Measurements from ENCODE around the gene AFDN. TPM values are rescaled to one million over a fixed set of nuclear protein-coding genes. Genes with fewer than 3 reads are reported as not detected.

AFDN gene
- total RNA-seq, 1 experiment from 2014 or later = 108 TPM

DNA sequence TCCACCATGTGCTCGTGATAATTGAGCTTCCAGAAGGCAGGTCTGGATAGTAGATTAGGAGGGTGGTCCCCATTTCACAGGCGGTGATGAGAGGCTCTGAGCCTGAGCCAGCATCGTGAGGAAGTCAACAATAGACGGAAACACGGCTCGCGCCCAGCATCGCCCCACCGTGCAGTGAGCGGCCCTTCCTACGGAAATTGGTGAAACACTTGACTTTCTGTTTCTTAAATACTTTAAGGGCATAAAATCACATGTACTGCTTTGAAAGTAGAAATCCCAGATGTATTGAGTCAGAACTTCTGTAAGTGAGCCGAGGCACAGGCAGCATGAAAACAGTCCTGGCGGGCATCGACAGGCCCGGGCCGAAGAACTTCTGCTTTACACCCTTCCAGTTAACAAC lies 166.5 kb downstream of the AFDN start:
- Histone ChIP-seq H3K4me3 (no peak overlapping the region), H3K9me3 (ENCODE audit: insufficient read depth, low read depth) (no peaks in the 10 kb centered on the region), H4K20me1 (ENCODE audit: insufficient read depth) (no peaks in the 10 kb centered on the region), H3K27me3 (ENCODE audit: insufficient read depth, low read depth) (peaks cover 29% of the 10 kb centered on the region; the same call in 1 of the 2 replicates), H3K36me3 (ENCODE audit: low read depth) (no peaks in the 10 kb centered on the region), H2AFZ (no peak overlapping the region), H3K4me2 (no peak overlapping the region), H3K4me1 (replicated peaks; ENCODE audit: insufficient read depth) (no peaks in the 10 kb centered on the region), H3K27ac (no peak overlapping the region), H3K9me2 (ENCODE audit: insufficient read depth) (no peaks in the 10 kb centered on the region), H3F3A (ENCODE audit: insufficient read depth, low read depth) (peaks cover 7% of the 10 kb centered on the region; the same call in 1 of the 2 replicates), H3K79me2 (ENCODE audit: low read depth) (no peaks in the 10 kb centered on the region)
- no TSS peak for BruUV-seq (replicated peaks)
- ChIA-PET CTCF (no interaction called here), POLR2A (ENCODE audit: unreplicated experiment) (no interaction called here)
- intact Hi-C loops (cut with micrococcal nuclease; ENCODE audit: unreplicated experiment) = no loop called here
- no peak for TF ChIP-seq EZH2 (IDR thresholded peaks at IDR 0.05; ENCODE audit: low read depth)
- TF ChIP-seq, protein P1, sequence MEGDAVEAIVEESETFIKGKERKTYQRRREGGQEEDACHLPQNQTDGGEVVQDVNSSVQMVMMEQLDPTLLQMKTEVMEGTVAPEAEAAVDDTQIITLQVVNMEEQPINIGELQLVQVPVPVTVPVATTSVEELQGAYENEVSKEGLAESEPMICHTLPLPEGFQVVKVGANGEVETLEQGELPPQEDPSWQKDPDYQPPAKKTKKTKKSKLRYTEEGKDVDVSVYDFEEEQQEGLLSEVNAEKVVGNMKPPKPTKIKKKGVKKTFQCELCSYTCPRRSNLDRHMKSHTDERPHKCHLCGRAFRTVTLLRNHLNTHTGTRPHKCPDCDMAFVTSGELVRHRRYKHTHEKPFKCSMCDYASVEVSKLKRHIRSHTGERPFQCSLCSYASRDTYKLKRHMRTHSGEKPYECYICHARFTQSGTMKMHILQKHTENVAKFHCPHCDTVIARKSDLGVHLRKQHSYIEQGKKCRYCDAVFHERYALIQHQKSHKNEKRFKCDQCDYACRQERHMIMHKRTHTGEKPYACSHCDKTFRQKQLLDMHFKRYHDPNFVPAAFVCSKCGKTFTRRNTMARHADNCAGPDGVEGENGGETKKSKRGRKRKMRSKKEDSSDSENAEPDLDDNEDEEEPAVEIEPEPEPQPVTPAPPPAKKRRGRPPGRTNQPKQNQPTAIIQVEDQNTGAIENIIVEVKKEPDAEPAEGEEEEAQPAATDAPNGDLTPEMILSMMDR (conservative IDR thresholded peaks at IDR 0.05) = no peak
- DNase-seq = no peak

DNA sequence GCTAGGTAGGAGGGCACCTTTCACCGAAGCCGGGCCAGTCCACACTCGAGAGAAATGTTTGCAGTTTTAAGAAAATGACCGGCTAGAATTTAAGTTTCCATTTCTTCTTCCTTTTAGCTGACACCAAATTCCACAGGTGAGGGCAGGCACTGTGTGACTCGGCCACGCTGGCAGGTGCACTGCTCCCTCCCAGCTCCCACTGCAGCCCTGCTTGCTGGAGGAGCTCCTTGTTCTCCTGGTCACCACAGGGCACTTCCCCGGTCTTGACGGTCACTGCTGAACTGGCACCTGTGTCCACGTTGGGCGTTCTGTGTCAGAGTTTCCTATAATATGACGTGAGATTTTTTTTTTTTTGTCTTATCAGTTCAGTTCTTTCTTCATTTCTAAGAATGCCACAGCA lies 167.1 kb downstream of the AFDN start:
- no peaks in the 10 kb centered on the region for H4K20me1 ChIP-seq (ENCODE audit: insufficient read depth)
- no TSS peak for BruUV-seq (replicated peaks)
- H3K9me2 ChIP-seq (ENCODE audit: insufficient read depth) = no peaks in the 10 kb centered on the region
- no peak overlapping the region for H2AFZ ChIP-seq
- ChIA-PET POLR2A (ENCODE audit: unreplicated experiment) (no interaction called here), CTCF (no interaction called here)
- intact Hi-C loops (cut with micrococcal nuclease; ENCODE audit: unreplicated experiment) = no loop called here
- H3K9me3 ChIP-seq (ENCODE audit: insufficient read depth, low read depth) = no peaks in the 10 kb centered on the region
- H3K79me2 ChIP-seq (ENCODE audit: low read depth) = no peaks in the 10 kb centered on the region
- TF ChIP-seq, protein P1 (conservative IDR thresholded peaks at IDR 0.05) = no peak
- TF ChIP-seq EZH2 (IDR thresholded peaks at IDR 0.05; ENCODE audit: low read depth) = no peak
- H3F3A ChIP-seq (ENCODE audit: insufficient read depth, low read depth) = peaks cover 12% of the 10 kb centered on the region; the same call in 1 of the 2 replicates
- H3K4me1 ChIP-seq (replicated peaks; ENCODE audit: insufficient read depth) = no peaks in the 10 kb centered on the region
- H3K27ac ChIP-seq = no peak overlapping the region
- no peak overlapping the region for H3K4me3 ChIP-seq
- no peak overlapping the region for H3K4me2 ChIP-seq
- no peaks in the 10 kb centered on the region for H3K36me3 ChIP-seq (ENCODE audit: low read depth)
- peaks cover 23% of the 10 kb centered on the region; the same call in 1 of the 2 replicates for H3K27me3 ChIP-seq (ENCODE audit: insufficient read depth, low read depth)
- no peak for DNase-seq

DNA sequence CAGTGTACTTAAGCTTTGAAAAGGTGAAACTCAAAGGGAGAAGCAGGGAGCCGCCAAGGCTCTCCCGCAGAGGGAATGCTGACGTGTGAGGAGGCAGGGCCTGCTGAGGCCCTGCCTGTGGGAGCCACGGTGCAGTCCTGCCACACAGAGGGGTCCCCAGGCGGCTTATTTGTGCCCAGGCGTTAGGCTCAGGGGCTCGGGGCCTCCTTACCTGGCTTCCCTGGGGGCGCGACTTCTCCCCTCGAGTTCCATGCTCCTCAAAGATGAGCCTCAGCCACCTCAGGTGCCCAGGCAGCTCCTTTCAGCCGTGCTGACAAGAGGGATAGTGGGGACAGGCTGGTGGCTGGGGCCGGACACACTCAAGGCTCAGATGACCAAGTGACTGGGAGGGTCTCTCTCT lies 168.6 kb downstream of the AFDN start:
- no peak for DNase-seq
- Histone ChIP-seq H3K27me3 (ENCODE audit: insufficient read depth, low read depth) (peaks cover 20% of the 10 kb centered on the region; the same call in 1 of the 2 replicates), H3K9me3 (ENCODE audit: insufficient read depth, low read depth) (no peaks in the 10 kb centered on the region), H3K79me2 (ENCODE audit: low read depth) (no peaks in the 10 kb centered on the region), H4K20me1 (ENCODE audit: insufficient read depth) (no peaks in the 10 kb centered on the region), H3K4me2 (no peak overlapping the region), H3K27ac (no peak overlapping the region), H3K4me1 (replicated peaks; ENCODE audit: insufficient read depth) (no peaks in the 10 kb centered on the region), H3F3A (ENCODE audit: insufficient read depth, low read depth) (peaks cover 12% of the 10 kb centered on the region; the same call in 1 of the 2 replicates), H3K4me3 (no peak overlapping the region), H3K9me2 (ENCODE audit: insufficient read depth) (no peaks in the 10 kb centered on the region), H2AFZ (no peak overlapping the region), H3K36me3 (ENCODE audit: low read depth) (no peaks in the 10 kb centered on the region)
- no TSS peak for BruUV-seq (replicated peaks)
- intact Hi-C loops (cut with micrococcal nuclease; ENCODE audit: unreplicated experiment) = no loop called here
- CTCF ChIA-PET = no interaction called here
- POLR2A ChIA-PET (ENCODE audit: unreplicated experiment) = no interaction called here
- TF ChIP-seq EZH2 (IDR thresholded peaks at IDR 0.05; ENCODE audit: low read depth) = no peak
- TF ChIP-seq, protein P1 (conservative IDR thresholded peaks at IDR 0.05) = no peak

Data from PC-9 (cell line).